SK-N-SH (cell line): ENCODE data around the gene EIF3K.

Source experiments
- FOSL2 ChIP-seq: IDR thresholded peaks from 2 replicates; pipeline ENCODE4 v1.4.0; 2012; ENCODE audit warnings: low read depth, mild to moderate bottlenecking, moderate library complexity, borderline replicate concordance
- FOXM1 ChIP-seq: IDR thresholded peaks from 2 replicates; pipeline ENCODE4 v1.4.0; 2012; ENCODE audit warnings: low read depth, mild to moderate bottlenecking
- MXI1 ChIP-seq: IDR thresholded peaks from 2 replicates; pipeline ENCODE4 v1.6.1; 2012; ENCODE audit warnings: mild to moderate bottlenecking, low read depth, low read length, improper control_type of control experiment
- POLR2AphosphoS5 ChIP-seq: IDR thresholded peaks from 2 replicates; pipeline ENCODE4 v1.6.1; 2012; ENCODE audit warnings: low read depth, low read length
- RAD21 ChIP-seq: IDR thresholded peaks from 2 replicates; pipeline ENCODE4 v1.6.1; 2012; ENCODE audit warnings: mild to moderate bottlenecking, low read length
- RCOR1 ChIP-seq: fragments of 150-350 bp; IDR thresholded peaks from 2 replicates; pipeline ENCODE4 v1.6.1; 2017; ENCODE audit warnings: antibody characterized with exemption, low read length
- SIN3A ChIP-seq: IDR thresholded peaks from 2 replicates; pipeline ENCODE4 v1.6.1; 2012; ENCODE audit warnings: low read depth, mild to moderate bottlenecking, low read length, moderate library complexity, borderline replicate concordance
- SMC3 ChIP-seq: IDR thresholded peaks from 2 replicates; pipeline ENCODE4 v1.6.1; 2012; ENCODE audit warnings: low read depth, low read length, improper control_type of control experiment
- TAF1 ChIP-seq: IDR thresholded peaks from 2 replicates; pipeline ENCODE4 v1.6.1; 2012; ENCODE audit warnings: low read depth, mild to moderate bottlenecking, low read length, moderate library complexity, borderline replicate concordance
- TEAD4 ChIP-seq: IDR thresholded peaks from 2 replicates; pipeline ENCODE4 v1.4.0; 2012; ENCODE audit warnings: mild to moderate bottlenecking, borderline replicate concordance; ENCODE audit not compliant: insufficient read depth
- TF ChIP-seq, protein P1 (sequence below): fragments of 200-600 bp; sonication (generic); IDR thresholded peaks from 2 replicates; pipeline ENCODE4 v1.6.1; 2017; ENCODE audit warnings: antibody characterized with exemption, mild to moderate bottlenecking, moderate library complexity
- TF ChIP-seq, protein P2 (sequence below): IDR thresholded peaks from 2 replicates; pipeline ENCODE4 v1.6.1; 2012; ENCODE audit warnings: mild to moderate bottlenecking, low read depth, low read length, moderate library complexity
- TF ChIP-seq, protein P3 (sequence below): fragments of 150-350 bp; IDR thresholded peaks from 2 replicates; pipeline ENCODE4 v1.6.1; 2016; ENCODE audit warnings: mild to moderate bottlenecking, low read depth, low read length
- TF ChIP-seq, protein P4 (sequence below): IDR thresholded peaks from 2 replicates; pipeline ENCODE4 v1.4.0; 2012; ENCODE audit warnings: low read depth

DNA sequence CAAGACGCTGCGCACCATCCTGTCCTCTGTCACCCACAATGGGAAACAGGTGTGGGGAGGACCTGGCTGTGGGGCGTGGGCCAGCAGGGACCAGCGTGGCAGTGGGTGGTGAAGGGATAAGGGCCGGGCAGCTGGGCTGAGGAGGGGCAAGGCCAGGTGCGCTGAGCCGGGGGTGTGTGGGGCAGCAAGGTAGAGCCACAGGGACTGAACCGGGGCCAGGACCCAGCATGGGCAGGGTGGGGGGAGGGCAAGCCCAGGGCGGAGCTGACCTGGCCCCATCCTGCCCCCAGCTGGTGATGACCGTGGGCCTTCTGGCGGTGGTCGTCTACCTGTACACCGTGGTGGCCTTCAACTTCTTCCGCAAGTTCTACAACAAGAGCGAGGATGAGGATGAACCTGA lies 38.9 kb upstream of the EIF3K start:
- TF ChIP-seq, protein P1, sequence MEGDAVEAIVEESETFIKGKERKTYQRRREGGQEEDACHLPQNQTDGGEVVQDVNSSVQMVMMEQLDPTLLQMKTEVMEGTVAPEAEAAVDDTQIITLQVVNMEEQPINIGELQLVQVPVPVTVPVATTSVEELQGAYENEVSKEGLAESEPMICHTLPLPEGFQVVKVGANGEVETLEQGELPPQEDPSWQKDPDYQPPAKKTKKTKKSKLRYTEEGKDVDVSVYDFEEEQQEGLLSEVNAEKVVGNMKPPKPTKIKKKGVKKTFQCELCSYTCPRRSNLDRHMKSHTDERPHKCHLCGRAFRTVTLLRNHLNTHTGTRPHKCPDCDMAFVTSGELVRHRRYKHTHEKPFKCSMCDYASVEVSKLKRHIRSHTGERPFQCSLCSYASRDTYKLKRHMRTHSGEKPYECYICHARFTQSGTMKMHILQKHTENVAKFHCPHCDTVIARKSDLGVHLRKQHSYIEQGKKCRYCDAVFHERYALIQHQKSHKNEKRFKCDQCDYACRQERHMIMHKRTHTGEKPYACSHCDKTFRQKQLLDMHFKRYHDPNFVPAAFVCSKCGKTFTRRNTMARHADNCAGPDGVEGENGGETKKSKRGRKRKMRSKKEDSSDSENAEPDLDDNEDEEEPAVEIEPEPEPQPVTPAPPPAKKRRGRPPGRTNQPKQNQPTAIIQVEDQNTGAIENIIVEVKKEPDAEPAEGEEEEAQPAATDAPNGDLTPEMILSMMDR: no peak
- TF ChIP-seq, protein P2, sequence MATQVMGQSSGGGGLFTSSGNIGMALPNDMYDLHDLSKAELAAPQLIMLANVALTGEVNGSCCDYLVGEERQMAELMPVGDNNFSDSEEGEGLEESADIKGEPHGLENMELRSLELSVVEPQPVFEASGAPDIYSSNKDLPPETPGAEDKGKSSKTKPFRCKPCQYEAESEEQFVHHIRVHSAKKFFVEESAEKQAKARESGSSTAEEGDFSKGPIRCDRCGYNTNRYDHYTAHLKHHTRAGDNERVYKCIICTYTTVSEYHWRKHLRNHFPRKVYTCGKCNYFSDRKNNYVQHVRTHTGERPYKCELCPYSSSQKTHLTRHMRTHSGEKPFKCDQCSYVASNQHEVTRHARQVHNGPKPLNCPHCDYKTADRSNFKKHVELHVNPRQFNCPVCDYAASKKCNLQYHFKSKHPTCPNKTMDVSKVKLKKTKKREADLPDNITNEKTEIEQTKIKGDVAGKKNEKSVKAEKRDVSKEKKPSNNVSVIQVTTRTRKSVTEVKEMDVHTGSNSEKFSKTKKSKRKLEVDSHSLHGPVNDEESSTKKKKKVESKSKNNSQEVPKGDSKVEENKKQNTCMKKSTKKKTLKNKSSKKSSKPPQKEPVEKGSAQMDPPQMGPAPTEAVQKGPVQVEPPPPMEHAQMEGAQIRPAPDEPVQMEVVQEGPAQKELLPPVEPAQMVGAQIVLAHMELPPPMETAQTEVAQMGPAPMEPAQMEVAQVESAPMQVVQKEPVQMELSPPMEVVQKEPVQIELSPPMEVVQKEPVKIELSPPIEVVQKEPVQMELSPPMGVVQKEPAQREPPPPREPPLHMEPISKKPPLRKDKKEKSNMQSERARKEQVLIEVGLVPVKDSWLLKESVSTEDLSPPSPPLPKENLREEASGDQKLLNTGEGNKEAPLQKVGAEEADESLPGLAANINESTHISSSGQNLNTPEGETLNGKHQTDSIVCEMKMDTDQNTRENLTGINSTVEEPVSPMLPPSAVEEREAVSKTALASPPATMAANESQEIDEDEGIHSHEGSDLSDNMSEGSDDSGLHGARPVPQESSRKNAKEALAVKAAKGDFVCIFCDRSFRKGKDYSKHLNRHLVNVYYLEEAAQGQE: no peak
- TF ChIP-seq FOSL2 (no peak), FOXM1 (no peak), POLR2AphosphoS5 (no peak), MXI1 (no peak), RCOR1 (no peak), SMC3 (no peak), RAD21 (no peak), SIN3A (no peak), TEAD4 (no peak), TAF1 (no peak)
- TF ChIP-seq, protein P3, sequence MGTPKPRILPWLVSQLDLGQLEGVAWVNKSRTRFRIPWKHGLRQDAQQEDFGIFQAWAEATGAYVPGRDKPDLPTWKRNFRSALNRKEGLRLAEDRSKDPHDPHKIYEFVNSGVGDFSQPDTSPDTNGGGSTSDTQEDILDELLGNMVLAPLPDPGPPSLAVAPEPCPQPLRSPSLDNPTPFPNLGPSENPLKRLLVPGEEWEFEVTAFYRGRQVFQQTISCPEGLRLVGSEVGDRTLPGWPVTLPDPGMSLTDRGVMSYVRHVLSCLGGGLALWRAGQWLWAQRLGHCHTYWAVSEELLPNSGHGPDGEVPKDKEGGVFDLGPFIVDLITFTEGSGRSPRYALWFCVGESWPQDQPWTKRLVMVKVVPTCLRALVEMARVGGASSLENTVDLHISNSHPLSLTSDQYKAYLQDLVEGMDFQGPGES: no peak
- TF ChIP-seq, protein P4, sequence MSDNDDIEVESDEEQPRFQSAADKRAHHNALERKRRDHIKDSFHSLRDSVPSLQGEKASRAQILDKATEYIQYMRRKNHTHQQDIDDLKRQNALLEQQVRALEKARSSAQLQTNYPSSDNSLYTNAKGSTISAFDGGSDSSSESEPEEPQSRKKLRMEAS: no peak
